K562 (cell line): ENCODE results near the gene FAM217B. TPM values are rescaled to one million over a fixed set of nuclear protein-coding genes. Genes with fewer than 3 reads are reported as not detected.

Experiments used
- ATAC-seq: fragments of 200-7000 bp; cut with Tn5 transposase; 3 replicates; pipeline ENCODE4 v1.9.1; 2020; ENCODE audit warnings: moderate library complexity
- BruUV-seq: library from RNA; stranded (reverse); fragments of 400-500 nt; replicated peaks from 2 replicates; lab custom pipeline; 2021; lab: Mats Ljungman, UMichigan
- CTCF ChIA-PET: fragments of 300-600 bp; formaldehyde crosslinking; extraction: SDS; loops from one replicate; lab custom pipeline; 2021; ENCODE audit warnings: low intra/inter-chr PET ratio; lab: Yijun Ruan, JAX
- POLR2A ChIA-PET: fragments of 300-600, 350-650 bp; sonication (Branson Sonifier 250); formaldehyde crosslinking; extraction: SDS; loops from one replicate; lab custom pipeline; 2021; ENCODE audit warnings: antibody characterized with exemption, inconsistent platforms; lab: Yijun Ruan, JAX
- DNase-seq, 4 experiments: peaks; one replicate each; pipeline versions ENCODE4 v3.0.0 to v3.0.0-alpha.2; 2011 to 2018; ENCODE audit warnings: low spot score in 3 of 4, mixed read lengths in 3 of 4; ENCODE audit errors: extremely low read depth in 1 of 4
- FAIRE-seq: peaks from 2 replicates; lab custom pipeline; 2011; peaks lifted over from hg19 to GRCh38; lab: Jason Lieb, UNC
- H2AFZ ChIP-seq: 2 replicates; pipeline ENCODE4 v1.6.0; 2011; ENCODE audit warnings: low read depth, low read length, control low read depth, inconsistent platforms
- H3K27ac ChIP-seq: fragments of 200-600 bp; 3 replicates; pipeline ENCODE4 v1.8.0; 2011; ENCODE audit warnings: low read depth, mild to moderate bottlenecking, control low read depth, inconsistent platforms, low read length, moderate library complexity, mixed read lengths; ENCODE audit errors: extremely low read depth
- H3K27me3 ChIP-seq, 2 experiments: fragments of 300-600 bp in 1 of 2; 2 replicates in 1 of 2; 3 replicates in 1 of 2; pipeline versions ENCODE4 v1.6.0 to v1.8.0; 2011; ENCODE audit warnings: inconsistent platforms in 2 of 2, low read length in 2 of 2, mild to moderate bottlenecking in 1 of 2, mixed read lengths in 1 of 2, moderate library complexity in 1 of 2; ENCODE audit not compliant: control insufficient read depth in 2 of 2, insufficient read depth in 2 of 2
- H3K36me3 ChIP-seq: fragments of 300-600 bp; 3 replicates; pipeline ENCODE4 v1.8.0; 2011; ENCODE audit warnings: mild to moderate bottlenecking, low read length, inconsistent platforms; ENCODE audit not compliant: control insufficient read depth, insufficient read depth
- H3K4me1 ChIP-seq, 2 experiments: fragments of 200-600 bp in 1 of 2; replicated peaks in 1 of 2; 2 replicates in 1 of 2; 3 replicates in 1 of 2; pipeline versions ENCODE4 v1.5.1 to v1.8.0; 2011; ENCODE audit warnings: inconsistent platforms in 2 of 2, low read length in 2 of 2, mild to moderate bottlenecking in 1 of 2, mixed read lengths in 1 of 2, moderate library complexity in 1 of 2; ENCODE audit not compliant: control insufficient read depth in 2 of 2, insufficient read depth in 2 of 2
- H3K4me2 ChIP-seq: 2 replicates; pipeline ENCODE4 v1.6.1; 2011; ENCODE audit warnings: low read length, control low read depth, inconsistent platforms, mixed read lengths; ENCODE audit not compliant: insufficient read depth
- H3K4me3 ChIP-seq: fragments of 200-600 bp; sonication (generic), shearing (Covaris generic); 2 replicates; pipeline ENCODE4 v1.5.1; 2016; ENCODE audit warnings: control low read depth, inconsistent platforms
- H3K79me2 ChIP-seq: fragments of 200-600 bp; 3 replicates; pipeline ENCODE4 v1.8.0; 2011; ENCODE audit warnings: low read length, inconsistent platforms; ENCODE audit not compliant: control insufficient read depth, insufficient read depth
- H3K9ac ChIP-seq, 2 experiments: 2 replicates each; pipeline versions ENCODE4 v1.6.0 to v1.6.1; 2011; ENCODE audit warnings: low read depth in 2 of 2, low read length in 2 of 2, control low read depth in 1 of 2, inconsistent platforms in 1 of 2, mild to moderate bottlenecking in 1 of 2, mixed read lengths in 1 of 2; ENCODE audit not compliant: insufficient read depth in 1 of 2
- H3K9me1 ChIP-seq: one replicate; pipeline ENCODE4 v1.6.0; 2011; ENCODE audit warnings: inconsistent platforms, mild to moderate bottlenecking, low read length, moderate library complexity; ENCODE audit not compliant: control insufficient read depth, insufficient read depth
- H3K9me3 ChIP-seq: replicated peaks from 2 replicates; pipeline ENCODE4 v1.5.1; 2011; ENCODE audit warnings: low read depth, low read length, inconsistent platforms; ENCODE audit not compliant: control insufficient read depth, insufficient read depth
- H4K20me1 ChIP-seq: replicated peaks from 2 replicates; pipeline ENCODE4 v1.6.1; 2011; ENCODE audit warnings: low read length, inconsistent platforms, mixed read lengths; ENCODE audit not compliant: control insufficient read depth, insufficient read depth
- CBX5 ChIP-seq: IDR thresholded peaks from 2 replicates; pipeline ENCODE4 v1.6.1; 2014; ENCODE audit warnings: low read depth, borderline replicate concordance
- CCAR2 ChIP-seq: fragments of 200-400 bp; formaldehyde crosslinking; IDR thresholded peaks from 2 replicates; pipeline ENCODE4 v1.6.1; 2017; ENCODE audit warnings: mild to moderate bottlenecking, low read depth, low read length
- COPS2 ChIP-seq: fragments of 450-650 bp; conservative IDR thresholded peaks from 2 replicates; pipeline ENCODE4 v1.6.1; 2016; ENCODE audit warnings: mild to moderate bottlenecking, moderate library complexity
- DNMT1 ChIP-seq: fragments of 450-650 bp; IDR thresholded peaks from 2 replicates; pipeline ENCODE4 v1.6.1; 2016; ENCODE audit warnings: antibody characterized with exemption, mild to moderate bottlenecking
- HMG20A ChIP-seq: fragments of 450-650 bp; formaldehyde crosslinking; conservative IDR thresholded peaks from 2 replicates; pipeline ENCODE4 v1.4.0; 2020; ENCODE audit warnings: mild to moderate bottlenecking, mixed read lengths
- NR2C1 ChIP-seq, 2 experiments: fragments of 450-650 bp; IDR thresholded peaks; 2 replicates each; pipeline ENCODE4 v1.6.1; 2017; ENCODE audit warnings: mild to moderate bottlenecking in 2 of 2, antibody characterized with exemption in 1 of 2, inconsistent platforms in 1 of 2, missing compliant biosample characterization in 1 of 2, missing genetic modification characterization in 1 of 2
- POLR2A ChIP-seq: fragments of 450-650 bp; conservative IDR thresholded peaks from 2 replicates; pipeline ENCODE4 v1.6.1; 2016
- SRSF7 ChIP-seq: fragments of 200-400 bp; formaldehyde crosslinking; optimal IDR thresholded peaks from 2 replicates; pipeline ENCODE3; 2017; ENCODE audit warnings: mild to moderate bottlenecking, low read depth, low read length
- ZBTB49 ChIP-seq: sonication (generic); formaldehyde crosslinking; IDR thresholded peaks from 2 replicates; pipeline ENCODE4 v1.8.0; 2022; ENCODE audit warnings: missing genetic modification reagents, mild to moderate bottlenecking, borderline replicate concordance
- ZNF146 ChIP-seq: IDR thresholded peaks from one replicate; pipeline ENCODE4 v1.6.1; 2018; ENCODE audit warnings: missing compliant biosample characterization; ENCODE audit not compliant: unreplicated experiment
- ZNF395 ChIP-seq: fragments of 200-800 bp; sonication (Bioruptor generic); IDR thresholded peaks from 2 replicates; pipeline ENCODE4 v1.6.1; 2017; ENCODE audit warnings: missing genetic modification characterization, missing compliant biosample characterization
- ZNF668 ChIP-seq: fragments of 250-450 bp; sonication (Bioruptor Pico); IDR thresholded peaks from 2 replicates; pipeline ENCODE4 v1.8.0; 2022; ENCODE audit warnings: mild to moderate bottlenecking, inconsistent platforms
- ZNF717 ChIP-seq: fragments of 250-450 bp; sonication (Bioruptor Pico); IDR thresholded peaks from 2 replicates; pipeline ENCODE4 v1.5.0; 2021
- WGBS: fragments of 100-300 bp; shearing (Covaris generic); methylation state at CpG from one replicate; pipeline ENCODE4 v1.1.6; 2016; ENCODE audit warnings: low coverage, mixed read lengths; ENCODE audit not compliant: insufficient coverage; ENCODE audit errors: missing lambda C conversion rate; 5-methylcytosine and 5-hydroxymethylcytosine counted together
- in situ Hi-C: fragments of 300-500 bp; cut with MboI; formaldehyde crosslinking; loops from 4 replicates; pipeline ENCODE4 v1.15.0; 2018; ENCODE audit warnings: inconsistent platforms, mixed read lengths
- intact Hi-C: fragments of 100-400 bp; cut with micrococcal nuclease; formaldehyde crosslinking; loops from 2 replicates; pipeline ENCODE4 v1.14.2; 2022
- polyA plus RNA-seq, 8 experiments: library from polyadenylated mRNA; depleted of rRNA in 4 of 8; stranded (reverse) in 5 of 8; unstranded in 3 of 8; fragments of >200 nt; fragmentation: Nextera tagmentation in 2 of 8; fragmentation: Illumina TruSeq in 1 of 8; extraction: Ambion mirVana in 2 of 8; extraction: Trizol in 1 of 8; gene quantifications; 2 replicates each; pipeline versions ENCODE4 v1.2.1 to v1.2.3, GENCODE V29; 2011 to 2014; ENCODE audit warnings: inconsistent platforms in 1 of 8, missing spikeins in 1 of 8
- total RNA-seq, 7 experiments: library from RNA; depleted of rRNA in 6 of 7; stranded (reverse); fragments of >200 nt in 6 of 7; fragmentation: Illumina TruSeq in 2 of 7; extraction: Trizol in 2 of 7; gene quantifications; 2 replicates each; pipeline versions ENCODE4 v1.2.1 to v1.2.3, GENCODE V29; 2011 to 2021; ENCODE audit warnings: low replicate concordance in 1 of 7
- TF ChIP-seq, protein P1 (sequence below): sonication (generic); formaldehyde crosslinking; IDR thresholded peaks from 2 replicates; pipeline ENCODE4 v1.9.0; 2022; ENCODE audit warnings: mild to moderate bottlenecking, missing genetic modification reagents
- TF ChIP-seq, protein P2 (sequence below): fragments of 250-450 bp; sonication (Bioruptor Pico); IDR thresholded peaks from 2 replicates; pipeline ENCODE4 v1.4.0; 2020; ENCODE audit warnings: mild to moderate bottlenecking
- TF ChIP-seq, protein P3 (sequence below), 2 experiments: fragments of 200-800 bp in 1 of 2; sonication (Bioruptor generic) in 1 of 2; sonication (generic) in 1 of 2; formaldehyde crosslinking in 1 of 2; IDR thresholded peaks in 1 of 2; conservative IDR thresholded peaks in 1 of 2; 2 replicates each; pipeline versions ENCODE4 v1.5.0 to v1.6.1; 2016 to 2020; ENCODE audit warnings: missing compliant biosample characterization in 1 of 2, missing genetic modification characterization in 1 of 2, missing genetic modification reagents in 1 of 2

Gene FAM217B
- total and polyA plus RNA-seq, 9 of the 15 experiments (the other 6 are each of a cell fraction or from before 2014, with no cell fraction given): 4.8 to 11.4 (median 6.9) TPM

- in situ Hi-C loops: no loop called here
- ChIA-PET CTCF (no interaction called here), POLR2A (no interaction called here)
- Histone ChIP-seq H3K4me1 (no peaks in the 10 kb centered on the region), H3K4me3 (no peak overlapping the region), H3K36me3 (no peaks in the 10 kb centered on the region), H3K27ac (no peak overlapping the region), H3K27me3 (peaks cover 0 to 2% of the 10 kb centered on the region in 2 experiments; a peak in 2 of 5 replicates), H3K9me3 (no peaks in the 10 kb centered on the region), H3K9me1 (no peaks in the 10 kb centered on the region), H2AFZ (no peak overlapping the region), H3K79me2 (no peaks in the 10 kb centered on the region), H3K9ac (no peak overlapping the region), H4K20me1 (no peaks in the 10 kb centered on the region), H3K4me2 (no peak overlapping the region)
- intact Hi-C loops: no loop called here
- DNase-seq (no peak), FAIRE-seq (no peak), ATAC-seq (no peak)
- no TSS peak for BruUV-seq
- 3% methylated on average over 2 of the region's 2 CpGs for WGBS
- no peak for TF ChIP-seq ZNF668 (CRISPR knock-in tag)
- TF ChIP-seq COPS2: no peak
- no peak for TF ChIP-seq CCAR2
- TF ChIP-seq ZNF146 (CRISPR knock-in tag): no peak
- TF ChIP-seq, protein P1, sequence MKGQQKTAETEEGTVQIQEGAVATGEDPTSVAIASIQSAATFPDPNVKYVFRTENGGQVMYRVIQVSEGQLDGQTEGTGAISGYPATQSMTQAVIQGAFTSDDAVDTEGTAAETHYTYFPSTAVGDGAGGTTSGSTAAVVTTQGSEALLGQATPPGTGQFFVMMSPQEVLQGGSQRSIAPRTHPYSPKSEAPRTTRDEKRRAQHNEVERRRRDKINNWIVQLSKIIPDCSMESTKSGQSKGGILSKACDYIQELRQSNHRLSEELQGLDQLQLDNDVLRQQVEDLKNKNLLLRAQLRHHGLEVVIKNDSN (CRISPR knock-in tag): no peak
- TF ChIP-seq ZBTB49 (CRISPR knock-in tag): no peak
- TF ChIP-seq, protein P2, sequence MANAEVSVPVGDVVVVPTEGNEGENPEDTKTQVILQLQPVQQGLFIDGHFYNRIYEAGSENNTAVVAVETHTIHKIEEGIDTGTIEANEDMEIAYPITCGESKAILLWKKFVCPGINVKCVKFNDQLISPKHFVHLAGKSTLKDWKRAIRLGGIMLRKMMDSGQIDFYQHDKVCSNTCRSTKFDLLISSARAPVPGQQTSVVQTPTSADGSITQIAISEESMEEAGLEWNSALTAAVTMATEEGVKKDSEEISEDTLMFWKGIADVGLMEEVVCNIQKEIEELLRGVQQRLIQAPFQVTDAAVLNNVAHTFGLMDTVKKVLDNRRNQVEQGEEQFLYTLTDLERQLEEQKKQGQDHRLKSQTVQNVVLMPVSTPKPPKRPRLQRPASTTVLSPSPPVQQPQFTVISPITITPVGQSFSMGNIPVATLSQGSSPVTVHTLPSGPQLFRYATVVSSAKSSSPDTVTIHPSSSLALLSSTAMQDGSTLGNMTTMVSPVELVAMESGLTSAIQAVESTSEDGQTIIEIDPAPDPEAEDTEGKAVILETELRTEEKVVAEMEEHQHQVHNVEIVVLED: no peak
- no peak for TF ChIP-seq HMG20A (CRISPR knock-in tag)
- TF ChIP-seq SRSF7: no peak
- no peak for TF ChIP-seq POLR2A
- TF ChIP-seq ZNF717: no peak
- TF ChIP-seq, protein P3, sequence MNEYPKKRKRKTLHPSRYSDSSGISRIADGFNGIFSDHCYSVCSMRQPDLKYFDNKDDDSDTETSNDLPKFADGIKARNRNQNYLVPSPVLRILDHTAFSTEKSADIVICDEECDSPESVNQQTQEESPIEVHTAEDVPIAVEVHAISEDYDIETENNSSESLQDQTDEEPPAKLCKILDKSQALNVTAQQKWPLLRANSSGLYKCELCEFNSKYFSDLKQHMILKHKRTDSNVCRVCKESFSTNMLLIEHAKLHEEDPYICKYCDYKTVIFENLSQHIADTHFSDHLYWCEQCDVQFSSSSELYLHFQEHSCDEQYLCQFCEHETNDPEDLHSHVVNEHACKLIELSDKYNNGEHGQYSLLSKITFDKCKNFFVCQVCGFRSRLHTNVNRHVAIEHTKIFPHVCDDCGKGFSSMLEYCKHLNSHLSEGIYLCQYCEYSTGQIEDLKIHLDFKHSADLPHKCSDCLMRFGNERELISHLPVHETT (CRISPR knock-in tag; conservative IDR thresholded peaks at IDR 0.05 in 1 of 2, IDR thresholded peaks at IDR 0.05 in 1 of 2): no peak
- TF ChIP-seq ZNF395 (CRISPR knock-in tag): no peak
- no peak for TF ChIP-seq NR2C1 (IDR thresholded peaks at IDR 0.05)
- no peak for TF ChIP-seq NR2C1 (tag; IDR thresholded peaks at IDR 0.05)
- TF ChIP-seq DNMT1: no peak
- TF ChIP-seq CBX5: no peak
Observed at GRCh38 chr20:59997896-59998295, 57.7 kb downstream of the FAM217B start.
